Thoracic aorta (tissue), 2 donors: ENCODE measurements around the gene DNAJC16. TPM values are rescaled to one million over a fixed set of nuclear protein-coding genes. Genes with fewer than 3 reads are reported as not detected.

Experiments
- ATAC-seq: fragments of 150-250 bp; one replicate; pipeline ENCODE4 v1.8.0; 2017; ENCODE audit warnings: low read depth; ENCODE audit not compliant: insufficient number of reproducible peaks, low FRiP score
- DNase-seq: peaks from one replicate; pipeline ENCODE4 v3.0.0-alpha.2; 2020; ENCODE audit warnings: low spot score
- H3K27ac ChIP-seq, 2 donors: fragments of 200-600 bp; sonication (generic); 1 replicate in 1 of 2; 2 replicates in 1 of 2; pipeline ENCODE4 v1.5.1; 2016; ENCODE audit warnings: mild to moderate bottlenecking in 2 of 2, moderate library complexity in 2 of 2
- H3K27me3 ChIP-seq: fragments of 200-600 bp; sonication (generic); replicated peaks from 2 replicates; pipeline ENCODE4 v1.6.0; 2016; ENCODE audit warnings: mild to moderate bottlenecking; ENCODE audit not compliant: insufficient read depth
- H3K36me3 ChIP-seq: fragments of 200-600 bp; sonication (generic); one replicate; pipeline ENCODE4 v1.5.1; 2016
- H3K4me1 ChIP-seq, 2 donors: fragments of 200-600 bp; sonication (generic); 1 replicate in 1 of 2; 2 replicates in 1 of 2; pipeline versions ENCODE4 v1.5.1 to v1.6.0; 2016; ENCODE audit warnings: low read depth in 2 of 2, mild to moderate bottlenecking in 1 of 2; ENCODE audit not compliant: control insufficient read depth in 1 of 2
- H3K4me3 ChIP-seq: fragments of 200-600 bp; sonication (generic); 2 replicates; pipeline ENCODE4 v1.5.1; 2016; ENCODE audit warnings: mild to moderate bottlenecking
- H3K9me3 ChIP-seq: fragments of 200-600 bp; sonication (generic); 2 replicates; pipeline ENCODE4 v1.5.1; 2016
- total RNA-seq, 2 donors: library from RNA; depleted of rRNA; stranded (reverse); fragments of >200 nt; gene quantifications; one replicate each; pipeline versions ENCODE4 v1.1.0 to v1.2.3, GENCODE V29; 2016
- TF ChIP-seq, protein P1 (sequence below): fragments of 200-600 bp; sonication (generic); IDR thresholded peaks from one replicate; pipeline ENCODE4 v1.5.1; 2019; ENCODE audit warnings: antibody characterized with exemption

The DNAJC16 gene
- total RNA-seq, 2 donors from 2014 or later = 14.1 to 28.6 TPM

DNA sequence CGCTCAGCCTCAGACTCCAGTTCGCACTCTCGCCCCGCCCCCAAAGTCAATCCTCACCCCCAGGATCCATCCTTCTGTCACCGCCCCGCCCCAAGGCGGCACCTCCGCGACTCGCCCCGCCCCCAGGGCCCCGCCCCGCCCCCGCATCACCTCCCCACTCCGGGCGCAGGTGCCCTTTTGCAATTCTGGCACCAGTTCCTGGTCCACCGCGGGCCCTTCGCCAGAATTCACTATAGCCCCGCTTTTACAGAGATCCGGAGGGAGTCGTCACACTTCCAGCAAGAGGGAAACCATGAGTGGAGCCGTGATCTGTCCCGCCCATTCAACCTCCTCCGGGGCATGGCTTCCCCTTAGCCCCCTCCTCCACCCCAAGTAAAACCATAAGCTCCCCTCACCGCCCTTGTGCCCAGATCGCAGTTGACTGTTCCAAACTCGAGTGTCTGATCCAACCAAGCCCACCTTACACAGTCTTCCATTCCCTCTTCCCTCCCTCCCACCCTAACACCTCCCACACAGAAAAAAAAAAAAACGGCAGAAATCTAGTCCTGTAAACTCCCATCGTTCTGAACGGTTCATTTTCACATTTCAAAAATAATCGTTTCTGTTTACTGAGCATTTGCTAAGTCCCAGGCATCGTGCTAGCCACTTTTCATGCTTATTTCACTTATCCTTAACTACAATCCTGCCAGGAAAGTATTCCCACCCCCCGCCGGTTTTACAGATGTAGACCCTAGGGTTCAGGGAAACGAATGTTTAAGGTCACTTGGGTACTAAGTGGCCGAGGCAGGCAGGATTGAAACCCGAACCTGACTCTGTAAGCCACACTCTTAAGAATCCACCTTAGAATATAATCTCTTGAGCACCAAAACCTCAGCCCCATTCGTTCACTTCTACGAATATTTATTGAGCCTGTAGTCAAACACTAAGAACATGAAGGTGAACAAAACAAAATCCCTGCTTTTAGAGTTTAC is 1.3 kb upstream of the DNAJC16 start:
- DNase-seq (peak; percentile 98), ATAC-seq (peak; percentile 46)
- peaks cover 18 to 37% of the 10 kb centered on the region in 2 donors for H3K4me1 ChIP-seq
- TF ChIP-seq, protein P1, sequence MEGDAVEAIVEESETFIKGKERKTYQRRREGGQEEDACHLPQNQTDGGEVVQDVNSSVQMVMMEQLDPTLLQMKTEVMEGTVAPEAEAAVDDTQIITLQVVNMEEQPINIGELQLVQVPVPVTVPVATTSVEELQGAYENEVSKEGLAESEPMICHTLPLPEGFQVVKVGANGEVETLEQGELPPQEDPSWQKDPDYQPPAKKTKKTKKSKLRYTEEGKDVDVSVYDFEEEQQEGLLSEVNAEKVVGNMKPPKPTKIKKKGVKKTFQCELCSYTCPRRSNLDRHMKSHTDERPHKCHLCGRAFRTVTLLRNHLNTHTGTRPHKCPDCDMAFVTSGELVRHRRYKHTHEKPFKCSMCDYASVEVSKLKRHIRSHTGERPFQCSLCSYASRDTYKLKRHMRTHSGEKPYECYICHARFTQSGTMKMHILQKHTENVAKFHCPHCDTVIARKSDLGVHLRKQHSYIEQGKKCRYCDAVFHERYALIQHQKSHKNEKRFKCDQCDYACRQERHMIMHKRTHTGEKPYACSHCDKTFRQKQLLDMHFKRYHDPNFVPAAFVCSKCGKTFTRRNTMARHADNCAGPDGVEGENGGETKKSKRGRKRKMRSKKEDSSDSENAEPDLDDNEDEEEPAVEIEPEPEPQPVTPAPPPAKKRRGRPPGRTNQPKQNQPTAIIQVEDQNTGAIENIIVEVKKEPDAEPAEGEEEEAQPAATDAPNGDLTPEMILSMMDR = no peak
- peak overlapping the region; percentile 76 to 86 for H3K27ac ChIP-seq
- peak overlapping the region; percentile 98 for H3K4me3 ChIP-seq
- no peaks in the 10 kb centered on the region for H3K9me3 ChIP-seq
- H3K36me3 ChIP-seq = peaks cover 3% of the 10 kb centered on the region
- H3K27me3 ChIP-seq = no peaks in the 10 kb centered on the region

- TF ChIP-seq, protein P1 = no peak
- Histone ChIP-seq H3K27me3 (no peaks in the 10 kb centered on the region), H3K4me3 (peak overlapping the region; percentile 98), H3K9me3 (no peaks in the 10 kb centered on the region), H3K27ac (peak overlapping the region; percentile 76 to 86), H3K4me1 (peaks cover 18 to 37% of the 10 kb centered on the region in 2 donors), H3K36me3 (peaks cover 4% of the 10 kb centered on the region)
- no peak for DNase-seq
- ATAC-seq = no peak
Observed at GRCh38 chr1:15526021-15526489, 593 bp upstream of the DNAJC16 start.

GRCh38 chr1:15531003-15531402 is 4.4 kb downstream of the DNAJC16 start:
- Histone ChIP-seq H3K4me3 (no peak overlapping the region), H3K36me3 (peaks cover 8% of the 10 kb centered on the region), H3K4me1 (peaks cover 6 to 16% of the 10 kb centered on the region in 2 donors), H3K9me3 (no peaks in the 10 kb centered on the region), H3K27me3 (no peaks in the 10 kb centered on the region), H3K27ac (no peak overlapping the region)
- no peak for DNase-seq
- TF ChIP-seq, protein P1 = no peak
- no peak for ATAC-seq

DNA sequence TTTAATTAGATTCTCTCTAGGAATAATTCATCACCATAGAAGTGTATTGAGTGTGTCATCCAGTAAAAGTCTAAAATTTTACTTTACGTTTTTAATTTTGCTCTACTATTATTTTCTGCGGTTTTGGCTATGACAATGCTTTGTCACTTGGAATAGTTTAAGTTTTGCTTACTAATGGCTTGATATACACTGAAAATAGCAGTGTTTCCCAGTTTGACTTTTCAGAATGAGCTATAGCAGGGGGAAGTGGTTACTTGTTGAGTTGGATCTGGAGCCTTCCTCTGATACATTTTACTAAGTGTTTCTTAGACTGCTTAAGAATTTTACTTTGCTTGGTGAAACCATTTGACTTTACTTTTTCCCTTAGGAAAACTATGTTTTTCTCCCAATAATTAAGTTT is 5.0 kb downstream of the DNAJC16 start:
- H3K27me3 ChIP-seq = no peaks in the 10 kb centered on the region
- DNase-seq = no peak
- no peak overlapping the region for H3K27ac ChIP-seq
- ATAC-seq = no peak
- no peaks in the 10 kb centered on the region for H3K9me3 ChIP-seq
- no peak overlapping the region for H3K4me3 ChIP-seq
- peaks cover 3 to 13% of the 10 kb centered on the region in 2 donors for H3K4me1 ChIP-seq
- peaks cover 8% of the 10 kb centered on the region for H3K36me3 ChIP-seq
- TF ChIP-seq, protein P1 = no peak

- Histone ChIP-seq H3K4me3 (no peak overlapping the region), H3K4me1 (no peaks in the 10 kb centered on the region), H3K27me3 (no peaks in the 10 kb centered on the region), H3K27ac (no peak overlapping the region), H3K36me3 (peaks cover 22% of the 10 kb centered on the region), H3K9me3 (no peaks in the 10 kb centered on the region)
- TF ChIP-seq, protein P1 = no peak
- ATAC-seq (no peak), DNase-seq (no peak)
Observed at GRCh38 chr1:15538771-15539170, 12.1 kb downstream of the DNAJC16 start.
